GM18505 (cell line): ENCODE measurements around the gene SREBF1.
A peak's percentile ranks its signal among the peaks of the same experiment; 100 is the strongest.

Source experiments
- ATAC-seq: cut with Tn5 transposase; IDR thresholded peaks from one replicate; pipeline ENCODE4 v1.9.1; 2021; ENCODE audit not compliant: unreplicated experiment
- POLR2A ChIP-seq: IDR thresholded peaks from 4 replicates; pipeline ENCODE4 v1.6.1; 2011; ENCODE audit warnings: borderline replicate concordance; ENCODE audit not compliant: insufficient read depth, insufficient read length; ENCODE audit errors: extremely low read depth

Gene SREBF1

GRCh38 chr17:17767154-17767869, 69.5 kb downstream of the SREBF1 start:
- ATAC-seq = no peak
- TF ChIP-seq POLR2A = no peak

- no peak for ATAC-seq
- no peak for TF ChIP-seq POLR2A
Observed at GRCh38 chr17:17766744-17767120, 70.1 kb downstream of the SREBF1 start.

GRCh38 chr17:17766077-17766743, 70.6 kb downstream of the SREBF1 start:
- no peak for TF ChIP-seq POLR2A
- peak; percentile 76 for ATAC-seq

- no peak for ATAC-seq
- TF ChIP-seq POLR2A = no peak
Observed at GRCh38 chr17:17765359-17766076, 71.3 kb downstream of the SREBF1 start.

- ATAC-seq = no peak
- no peak for TF ChIP-seq POLR2A
Observed at GRCh38 chr17:17763734-17764133, 73.1 kb downstream of the SREBF1 start.

GRCh38 chr17:17763136-17763535, 73.7 kb downstream of the SREBF1 start:
- no peak for ATAC-seq
- TF ChIP-seq POLR2A = no peak

GRCh38 chr17:17762744-17763105, 74.1 kb downstream of the SREBF1 start:
- ATAC-seq = no peak
- TF ChIP-seq POLR2A = no peak
